DND-41 (cell line): ENCODE data around the gene SLC39A9.

Experiments used
- CTCF ChIP-seq: IDR thresholded peaks from 2 replicates; pipeline ENCODE4 v1.5.1; 2012; ENCODE audit warnings: borderline replicate concordance, low read length, moderate library complexity, mild to moderate bottlenecking; ENCODE audit not compliant: poor library complexity, severe bottlenecking; ENCODE audit errors: extremely low read depth
- EZH2 ChIP-seq: IDR thresholded peaks from 3 replicates; pipeline ENCODE4 v1.6.1; 2012; ENCODE audit warnings: borderline replicate concordance, low read depth, mild to moderate bottlenecking, moderate library complexity, low read length, inconsistent platforms; ENCODE audit not compliant: severe bottlenecking

GRCh38 chr14:69441948-69442347, 43.5 kb downstream of the SLC39A9 start:
- no peak for TF ChIP-seq CTCF
- no peak for TF ChIP-seq EZH2
